GM19035 (cell line): ENCODE data around the gene SCN8A.

Experiments
- ATAC-seq: cut with Tn5 transposase; IDR thresholded peaks from one replicate; pipeline ENCODE4 v1.9.1; 2021; ENCODE audit not compliant: unreplicated experiment

Gene SCN8A

DNA sequence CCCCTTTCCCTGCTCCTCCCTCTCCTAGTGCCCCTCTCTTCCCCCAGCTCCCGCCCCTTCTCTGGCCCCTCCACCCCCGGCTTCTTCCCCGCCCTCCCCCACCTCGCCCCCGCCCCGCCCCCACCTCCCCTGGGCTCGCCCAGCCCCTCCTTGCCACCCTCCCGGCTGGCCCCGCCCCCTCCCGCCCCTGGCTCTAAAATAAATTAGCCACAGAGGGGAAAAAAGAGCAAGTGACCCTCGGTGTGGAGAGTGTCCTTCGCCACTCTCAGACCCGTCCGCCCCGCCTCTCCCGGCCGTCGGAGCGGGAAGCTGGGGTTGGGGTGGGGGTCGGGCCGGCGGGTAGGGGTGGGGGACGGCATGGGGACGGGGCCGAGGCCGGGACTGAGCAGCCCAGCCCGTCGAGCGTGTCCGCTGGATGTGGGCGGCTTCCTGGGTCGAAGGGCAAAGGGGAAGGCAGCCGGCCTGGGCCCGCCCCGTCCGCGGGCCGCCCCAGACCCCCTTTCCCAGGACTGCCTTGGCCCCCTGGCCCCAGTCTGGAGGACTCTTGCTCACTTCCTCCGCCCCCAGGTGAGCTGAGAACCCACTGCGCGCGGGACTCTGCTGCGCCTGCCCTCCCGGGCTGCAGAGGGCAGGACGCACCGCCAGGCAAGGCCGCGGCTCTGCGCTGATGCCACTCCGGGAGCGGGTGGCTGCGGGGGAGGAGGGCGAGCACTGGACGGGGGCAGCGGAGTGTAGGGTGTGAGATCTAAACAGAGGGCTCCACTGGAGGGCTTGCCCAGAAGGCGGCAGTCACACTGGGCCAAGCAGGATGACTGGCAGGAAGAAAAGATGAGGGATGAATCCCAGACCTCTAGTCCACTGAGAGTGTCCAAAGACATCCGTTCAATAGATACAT, 258.1 kb downstream of the SCN8A start:
- no peak for ATAC-seq

DNA sequence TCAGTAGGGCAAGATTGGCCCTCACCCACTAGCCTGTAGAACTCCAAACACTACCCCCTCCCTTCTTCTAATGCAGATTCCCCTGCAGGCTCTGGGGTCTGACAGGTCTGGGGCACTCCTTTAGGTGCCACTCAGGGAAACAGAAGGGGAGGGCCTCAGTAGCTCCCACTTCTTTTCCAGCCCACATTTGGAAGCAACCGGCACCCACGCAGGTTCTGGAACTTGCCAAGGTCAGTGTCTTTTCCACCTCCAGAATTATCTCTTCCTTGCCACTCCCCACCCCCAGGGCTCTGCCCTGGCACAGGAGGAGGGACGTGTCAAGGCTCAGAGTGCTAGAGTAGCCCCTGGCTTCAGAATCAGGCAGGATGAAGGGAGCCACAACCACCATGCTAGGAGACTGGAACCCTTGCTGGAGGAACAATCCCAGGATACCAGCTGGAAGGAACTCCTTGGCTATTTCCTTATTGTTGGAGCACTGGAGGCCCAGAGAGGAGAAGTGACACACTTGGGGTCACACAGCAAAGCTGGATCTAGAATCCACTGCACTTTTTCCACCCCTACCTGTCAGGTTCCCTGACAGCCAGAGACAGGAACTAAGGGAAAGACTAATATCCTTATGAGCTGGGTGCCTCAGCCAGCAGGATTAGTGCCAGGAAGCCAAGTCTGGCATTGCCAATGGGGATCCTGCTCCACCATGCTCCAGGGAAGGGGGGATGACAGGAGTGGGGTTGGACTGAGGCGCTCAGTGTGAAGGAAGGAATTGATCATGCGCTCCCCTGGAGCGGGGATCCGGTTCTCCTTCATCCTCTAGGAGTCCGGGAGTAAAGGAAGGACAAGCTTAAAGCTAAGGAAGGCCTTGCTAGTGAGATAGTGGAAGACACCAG, 259.3 kb downstream of the SCN8A start:
- ATAC-seq, result no peak

DNA sequence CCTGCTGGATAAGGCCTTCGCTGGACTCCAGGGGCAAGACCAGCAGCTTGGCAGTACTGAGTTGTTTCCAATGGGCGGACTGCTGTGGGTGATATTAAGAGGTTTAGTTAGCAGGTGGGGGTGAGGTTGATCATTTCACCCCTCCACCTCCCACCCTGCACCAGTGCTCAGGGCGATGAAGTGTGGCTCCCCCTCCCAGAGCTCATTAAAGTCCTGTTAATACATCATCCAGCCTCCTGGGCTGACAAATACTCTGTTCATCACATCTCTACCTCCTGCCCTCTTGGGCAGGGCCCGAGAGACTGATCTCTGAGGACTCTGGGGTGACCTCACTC, 259.9 kb downstream of the SCN8A start:
- no peak for ATAC-seq

DNA sequence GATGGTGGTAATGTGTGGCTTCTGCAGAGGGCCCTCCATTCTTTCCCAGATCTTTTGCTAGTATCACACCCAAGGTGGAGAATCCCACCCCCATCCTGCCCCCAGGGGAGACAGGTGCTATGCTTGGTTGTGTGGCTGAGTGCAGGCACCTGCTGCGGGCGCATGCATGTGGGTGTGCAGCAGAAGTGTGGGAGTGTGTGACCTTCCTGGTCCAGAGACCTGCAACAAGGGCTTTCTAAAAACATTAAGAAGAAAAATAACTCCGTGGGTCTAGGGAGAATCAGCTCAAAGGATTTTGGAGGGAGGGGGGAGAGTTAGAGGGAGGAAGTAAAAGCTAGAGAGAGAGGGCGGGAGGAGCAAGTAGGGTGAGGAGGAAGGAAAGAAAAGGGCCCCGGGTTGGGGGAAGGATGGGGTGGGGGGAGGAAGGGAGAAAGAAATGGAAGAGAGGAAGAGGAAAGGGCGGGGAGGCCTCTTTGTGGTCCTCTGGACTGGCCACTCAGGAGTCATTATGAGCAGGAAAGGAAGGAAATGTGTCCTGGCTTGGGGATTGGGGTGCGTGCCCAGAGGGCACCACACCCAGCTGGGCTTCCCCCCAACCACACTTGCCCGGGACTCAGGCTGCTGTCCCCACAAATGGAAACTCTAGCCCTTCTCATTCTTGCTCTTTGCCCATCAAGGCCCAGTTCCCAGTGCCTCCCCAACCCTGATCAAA, 260.5 kb downstream of the SCN8A start:
- ATAC-seq, result no peak

DNA sequence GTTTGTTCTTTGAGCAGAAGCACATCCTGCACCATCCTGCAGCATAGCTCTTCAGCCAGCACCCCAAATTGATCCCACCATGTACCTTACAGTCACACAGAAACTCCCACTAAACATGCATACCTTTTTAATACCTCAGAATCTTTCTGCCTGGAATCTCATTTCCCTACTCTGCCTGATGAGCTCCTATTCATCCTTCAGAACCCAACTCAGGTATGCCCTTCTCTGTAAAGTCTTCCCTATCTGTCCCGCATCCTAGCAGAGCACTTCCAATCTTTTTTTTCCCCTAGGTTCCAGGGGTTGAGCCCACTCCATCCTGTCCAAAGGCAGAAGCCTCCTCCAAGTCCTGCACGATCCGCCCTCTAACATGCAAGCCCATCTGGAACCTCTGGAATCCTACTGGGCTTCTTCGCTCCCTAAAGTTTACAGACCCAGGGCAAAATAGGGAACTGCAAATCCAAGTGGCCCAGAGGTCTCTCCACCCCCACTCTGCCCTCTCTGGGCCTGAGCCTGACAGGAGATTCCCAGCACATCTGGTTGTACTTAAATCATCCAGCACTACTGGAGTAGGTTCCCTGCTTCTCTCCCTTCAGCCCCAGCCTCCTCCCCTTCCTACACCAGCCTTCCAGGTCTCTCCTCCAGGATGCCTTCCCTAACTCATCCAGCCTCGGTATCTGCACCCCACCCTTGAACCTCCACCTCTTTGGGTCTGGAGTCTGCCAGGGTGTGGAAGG, 261.5 kb downstream of the SCN8A start:
- no peak for ATAC-seq

DNA sequence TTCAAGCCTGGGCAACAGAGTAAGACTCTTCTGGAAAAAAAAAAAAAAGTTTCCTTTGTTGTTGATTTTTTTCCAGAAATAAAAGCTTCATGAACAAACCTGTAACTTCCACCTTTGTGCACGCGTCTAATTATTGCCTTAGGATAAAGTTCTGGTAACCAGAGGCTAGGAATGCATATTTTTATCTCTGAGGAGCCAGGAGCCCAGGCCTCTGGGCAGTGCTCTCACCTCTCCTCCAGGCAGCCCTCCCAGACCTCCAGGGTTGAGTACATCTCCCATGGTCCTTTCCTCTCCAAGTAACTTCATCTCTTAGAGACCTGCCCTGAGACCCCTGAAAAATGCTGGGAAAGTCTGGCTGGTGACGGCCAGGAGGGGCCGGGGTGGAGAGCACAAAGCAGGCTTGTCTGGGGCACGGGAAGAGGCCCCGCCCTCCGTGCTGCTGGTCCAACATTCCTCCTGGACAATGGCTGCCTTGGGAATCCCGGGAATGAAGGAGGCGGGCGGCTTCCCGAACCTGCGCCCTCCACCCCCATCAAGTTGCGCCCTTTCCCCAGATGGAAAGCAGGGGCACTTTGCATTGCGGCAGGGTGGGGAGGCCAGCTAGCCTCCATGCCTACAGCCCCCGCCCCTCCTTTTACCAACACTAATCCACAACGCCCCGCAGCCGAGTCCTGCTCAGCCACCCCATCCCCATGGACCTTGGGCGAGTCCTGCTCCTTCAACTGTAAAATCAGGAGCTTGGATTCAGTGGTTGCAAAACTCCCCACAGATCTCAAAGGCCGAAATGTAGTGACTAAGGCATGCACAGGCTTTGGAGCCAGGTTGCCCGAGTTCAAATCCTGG, 264.8 kb downstream of the SCN8A start:
- no peak for ATAC-seq

DNA sequence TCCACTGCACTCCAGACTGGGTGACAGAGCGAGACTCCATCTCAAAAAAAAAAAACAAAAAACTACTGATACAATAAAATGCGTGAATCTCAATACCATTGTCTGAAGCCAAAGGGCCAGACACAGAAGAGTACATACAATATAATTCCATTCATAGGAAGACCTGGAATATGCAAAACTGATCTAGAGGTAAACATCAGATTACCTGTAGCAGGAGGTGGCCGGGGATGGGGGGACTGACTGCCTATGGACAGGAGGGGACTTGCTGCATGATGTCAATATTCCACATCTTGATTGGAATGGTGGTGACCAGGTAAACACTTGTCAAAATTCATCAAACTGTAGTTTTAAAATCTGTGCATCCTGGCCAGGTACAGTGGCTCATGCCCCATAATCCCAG, 270.0 kb downstream of the SCN8A start:
- no peak for ATAC-seq
